Suppressor macrophage (primary cell): ENCODE results near the gene USP11.

ENCODE experiments used
- DNase-seq, 4 experiments: peaks; one replicate each; pipeline ENCODE4 v3.0.0-alpha.2; 2020 to 2022

The USP11 gene

DNA sequence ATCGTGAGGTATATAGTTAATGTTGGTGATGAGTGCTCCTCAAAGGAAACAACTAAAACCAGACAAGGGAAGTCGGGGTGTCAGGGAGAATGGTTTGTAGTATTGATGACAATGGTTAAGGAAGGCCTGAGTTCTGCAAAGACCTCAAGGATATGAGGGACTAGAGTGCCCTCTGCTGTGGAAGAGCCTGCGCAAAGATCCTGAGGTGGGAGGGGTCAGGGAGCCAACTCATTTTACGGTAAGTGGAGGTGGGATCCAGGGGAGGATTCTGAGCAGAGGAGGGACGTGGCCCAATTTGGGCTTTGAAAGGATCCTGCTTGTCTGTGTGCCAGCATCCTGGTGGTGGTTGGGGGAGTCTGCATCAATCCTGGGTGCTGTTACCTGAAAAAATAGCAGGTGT, 27.8 kb upstream of the USP11 start:
- DNase-seq, result no peak

DNA sequence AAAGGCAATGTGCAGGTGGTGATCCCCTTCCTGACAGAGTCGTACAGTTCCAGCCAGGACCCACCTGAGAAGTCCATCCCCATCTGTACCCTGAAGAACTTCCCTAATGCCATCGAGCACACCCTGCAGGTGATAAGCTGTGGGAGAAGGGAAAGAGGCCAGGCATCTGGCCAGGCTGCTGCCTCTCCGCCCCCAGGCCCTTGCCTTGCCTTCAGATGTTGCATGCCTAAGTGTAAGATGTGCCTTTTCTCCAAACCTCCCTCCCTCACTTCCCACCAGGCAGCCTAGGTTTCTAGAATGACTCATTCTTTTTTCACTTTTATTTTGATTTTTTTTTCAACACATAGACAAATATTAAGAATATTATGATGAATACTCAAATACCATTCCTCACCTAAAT, 26.5 kb upstream of the USP11 start:
- DNase-seq, result no peak

DNA sequence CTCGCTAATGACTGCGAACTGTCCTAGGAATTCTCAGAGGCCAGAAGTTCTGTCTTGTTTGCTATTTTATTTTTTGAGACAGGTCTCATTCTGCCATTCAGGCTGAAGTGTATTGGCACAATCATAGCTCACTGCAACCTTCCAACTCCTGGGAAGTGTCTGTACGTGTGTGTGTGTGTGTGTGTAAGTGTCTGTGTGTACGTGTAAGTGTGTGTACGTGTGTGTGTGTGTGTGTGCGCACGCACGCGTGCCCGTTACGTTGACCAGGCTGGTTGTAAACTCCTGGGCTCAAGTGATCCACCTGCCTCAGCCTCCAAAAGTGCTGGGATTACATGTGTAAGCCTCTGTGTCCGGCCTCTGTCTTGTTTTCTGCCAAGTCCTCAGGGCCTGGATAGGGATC, 24.7 kb upstream of the USP11 start:
- no peak for DNase-seq

DNA sequence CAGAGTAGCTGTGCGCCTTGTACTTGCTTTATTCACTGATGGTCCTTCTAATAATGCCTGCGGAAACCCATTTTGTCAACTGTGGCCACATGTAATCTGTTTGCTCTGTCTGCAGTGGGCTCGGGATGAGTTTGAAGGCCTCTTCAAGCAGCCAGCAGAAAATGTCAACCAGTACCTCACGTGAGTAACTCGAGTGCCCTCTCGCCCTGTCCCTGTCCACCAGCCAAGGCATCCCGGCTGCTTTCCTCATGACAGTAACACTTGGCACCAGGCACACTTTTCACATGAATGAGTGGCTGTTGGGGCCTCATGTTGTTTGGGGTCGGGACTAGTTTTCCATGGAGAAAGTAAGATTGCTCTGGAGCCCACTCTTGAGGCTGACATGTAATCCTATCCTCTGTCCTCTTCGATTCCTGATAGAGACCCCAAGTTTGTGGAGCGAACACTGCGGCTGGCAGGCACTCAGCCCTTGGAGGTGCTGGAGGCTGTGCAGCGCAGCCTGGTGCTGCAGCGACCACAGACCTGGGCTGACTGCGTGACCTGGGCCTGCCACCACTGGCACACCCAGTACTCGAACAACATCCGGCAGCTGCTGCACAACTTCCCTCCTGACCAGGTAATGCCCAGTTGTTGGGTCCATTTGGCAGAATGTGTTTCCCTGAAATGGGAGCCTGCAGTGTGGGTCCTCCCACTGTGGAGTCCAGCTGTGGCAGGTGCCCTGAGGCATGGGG, 23.1 kb upstream of the USP11 start:
- no peak for DNase-seq

DNA sequence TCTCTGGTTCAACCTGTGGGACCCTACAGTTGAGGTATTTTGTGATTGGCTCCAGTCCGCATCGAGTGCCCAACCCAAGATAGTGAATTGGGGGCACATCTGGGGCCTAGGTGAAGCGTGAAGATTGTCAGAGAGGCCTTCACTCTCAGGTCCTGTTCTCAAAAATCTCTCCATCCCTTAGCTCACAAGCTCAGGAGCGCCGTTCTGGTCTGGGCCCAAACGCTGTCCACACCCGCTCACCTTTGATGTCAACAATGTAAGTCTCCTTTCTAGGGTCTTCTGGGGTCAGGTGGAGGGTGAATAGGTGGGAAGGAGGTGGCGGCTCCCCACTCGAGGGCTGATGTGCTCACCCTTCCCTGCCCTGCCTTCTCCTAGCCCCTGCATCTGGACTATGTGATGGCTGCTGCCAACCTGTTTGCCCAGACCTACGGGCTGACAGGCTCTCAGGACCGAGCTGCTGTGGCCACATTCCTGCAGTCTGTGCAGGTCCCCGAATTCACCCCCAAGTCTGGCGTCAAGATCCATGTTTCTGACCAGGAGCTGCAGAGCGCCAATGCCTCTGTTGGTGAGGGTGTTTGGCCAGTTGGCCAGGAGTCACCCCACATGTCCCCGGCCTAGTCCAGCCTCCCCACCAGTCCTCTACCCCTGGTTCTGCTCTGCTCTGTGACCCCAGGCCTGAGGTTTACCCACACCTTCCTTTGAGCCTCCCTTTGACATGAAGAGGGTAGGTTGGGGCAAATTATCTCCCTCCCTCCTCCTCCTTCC, 22.0 kb upstream of the USP11 start:
- DNase-seq, result no peak

DNA sequence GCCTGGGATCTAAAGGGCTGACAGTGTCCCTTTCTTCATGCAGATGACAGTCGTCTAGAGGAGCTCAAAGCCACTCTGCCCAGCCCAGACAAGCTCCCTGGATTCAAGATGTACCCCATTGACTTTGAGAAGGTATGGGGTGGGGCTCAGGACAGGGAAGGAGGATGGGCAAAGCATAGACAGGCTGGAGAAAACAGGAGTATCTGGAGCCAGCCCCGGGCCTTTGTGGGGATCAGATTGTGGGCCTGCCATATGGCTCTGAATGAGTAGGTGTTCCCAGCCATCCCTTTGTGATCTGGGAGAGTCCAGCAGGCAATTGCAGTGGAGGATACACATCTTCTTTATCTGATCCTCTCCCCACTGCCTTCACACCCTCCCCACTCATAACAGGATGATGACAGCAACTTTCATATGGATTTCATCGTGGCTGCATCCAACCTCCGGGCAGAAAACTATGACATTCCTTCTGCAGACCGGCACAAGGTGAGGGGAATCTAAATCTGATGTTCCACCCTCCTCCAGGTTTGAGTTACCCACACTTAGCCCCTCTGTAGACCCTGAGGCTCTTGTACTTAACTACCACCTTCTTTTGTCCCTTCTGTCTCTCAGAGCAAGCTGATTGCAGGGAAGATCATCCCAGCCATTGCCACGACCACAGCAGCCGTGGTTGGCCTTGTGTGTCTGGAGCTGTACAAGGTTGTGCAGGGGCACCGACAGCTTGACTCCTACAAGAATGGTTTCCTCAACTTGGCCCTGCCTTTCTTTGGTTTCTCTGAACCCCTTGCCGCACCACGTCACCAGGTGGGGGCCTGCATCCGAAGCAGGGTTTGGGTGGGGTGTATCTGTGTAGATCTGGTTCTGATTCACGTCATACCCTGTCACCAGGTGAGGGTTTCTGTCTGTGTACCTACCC, 20.2 kb upstream of the USP11 start:
- DNase-seq, result no peak

DNA sequence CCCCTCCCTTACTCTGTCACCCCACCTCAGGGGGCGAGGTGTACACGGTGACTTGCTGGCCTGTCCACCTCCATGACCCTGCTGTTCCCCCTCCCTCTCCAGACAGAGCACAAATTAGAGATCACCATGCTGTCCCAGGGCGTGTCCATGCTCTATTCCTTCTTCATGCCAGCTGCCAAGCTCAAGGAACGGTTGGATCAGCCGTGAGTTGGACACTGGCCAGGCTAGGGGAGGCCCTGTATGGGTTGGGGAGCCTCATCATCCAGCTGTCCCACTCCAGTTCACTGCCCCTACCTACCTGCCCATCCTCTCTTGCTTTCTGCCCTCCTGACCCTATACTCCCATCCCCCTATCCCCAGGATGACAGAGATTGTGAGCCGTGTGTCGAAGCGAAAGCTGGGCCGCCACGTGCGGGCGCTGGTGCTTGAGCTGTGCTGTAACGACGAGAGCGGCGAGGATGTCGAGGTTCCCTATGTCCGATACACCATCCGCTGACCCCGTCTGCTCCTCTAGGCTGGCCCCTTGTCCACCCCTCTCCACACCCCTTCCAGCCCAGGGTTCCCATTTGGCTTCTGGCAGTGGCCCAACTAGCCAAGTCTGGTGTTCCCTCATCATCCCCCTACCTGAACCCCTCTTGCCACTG, 18.3 kb upstream of the USP11 start:
- DNase-seq, result no peak

DNA sequence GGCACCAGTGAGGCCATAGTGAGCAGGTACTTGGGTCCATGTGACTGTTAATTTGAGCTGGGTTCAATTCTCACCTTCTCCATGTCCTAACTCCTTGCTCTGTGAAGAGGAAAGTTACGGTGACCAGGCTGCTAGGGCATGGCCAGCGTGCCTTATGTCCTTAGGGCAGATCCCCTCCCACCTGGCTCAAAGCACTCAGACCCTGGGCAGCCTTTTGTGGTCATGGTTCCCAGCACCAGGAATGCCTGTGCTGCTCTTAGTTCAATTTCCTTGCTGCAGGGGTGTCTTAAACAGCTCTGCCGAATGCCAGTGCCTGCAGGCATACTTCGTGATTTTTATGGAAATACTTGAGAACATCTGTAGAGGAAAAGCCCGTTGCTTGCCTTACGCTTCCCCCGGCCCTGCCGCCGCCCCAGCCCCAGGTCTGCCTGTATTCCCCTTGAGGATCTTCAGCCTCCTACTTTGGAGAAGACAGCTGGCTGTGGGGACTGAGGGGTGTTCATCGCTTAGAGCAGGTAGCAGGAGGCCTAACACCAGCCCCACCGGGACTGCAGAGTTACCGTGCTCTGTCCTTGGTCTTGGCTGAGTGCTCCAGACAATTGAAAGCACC, 17.4 kb upstream of the USP11 start:
- no peak for DNase-seq

DNA sequence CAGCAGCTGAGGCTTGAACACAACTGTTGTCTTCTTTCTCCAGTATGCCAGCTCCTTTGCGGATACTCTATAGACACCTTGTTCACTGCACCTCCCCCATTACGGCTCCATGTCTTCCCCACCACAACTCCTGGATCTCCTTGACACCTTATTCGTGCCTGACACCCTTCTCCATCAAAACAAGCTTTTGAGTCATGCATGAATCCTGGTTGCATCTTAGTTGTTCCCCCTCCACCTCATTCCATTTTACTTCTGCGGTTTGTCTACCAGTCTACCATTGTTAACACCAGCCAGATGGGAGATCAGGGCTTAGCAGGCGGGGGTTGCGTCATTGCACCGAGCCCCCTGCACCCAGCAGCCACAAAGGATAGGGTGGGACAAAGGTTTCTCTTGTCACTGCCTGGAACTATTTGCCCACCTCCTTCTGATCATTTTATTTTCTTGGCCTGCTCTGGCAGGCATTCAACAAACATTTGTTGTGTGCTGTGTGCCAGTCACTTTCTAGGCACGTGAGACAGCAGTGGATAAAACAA, 16.4 kb upstream of the USP11 start:
- no peak for DNase-seq

DNA sequence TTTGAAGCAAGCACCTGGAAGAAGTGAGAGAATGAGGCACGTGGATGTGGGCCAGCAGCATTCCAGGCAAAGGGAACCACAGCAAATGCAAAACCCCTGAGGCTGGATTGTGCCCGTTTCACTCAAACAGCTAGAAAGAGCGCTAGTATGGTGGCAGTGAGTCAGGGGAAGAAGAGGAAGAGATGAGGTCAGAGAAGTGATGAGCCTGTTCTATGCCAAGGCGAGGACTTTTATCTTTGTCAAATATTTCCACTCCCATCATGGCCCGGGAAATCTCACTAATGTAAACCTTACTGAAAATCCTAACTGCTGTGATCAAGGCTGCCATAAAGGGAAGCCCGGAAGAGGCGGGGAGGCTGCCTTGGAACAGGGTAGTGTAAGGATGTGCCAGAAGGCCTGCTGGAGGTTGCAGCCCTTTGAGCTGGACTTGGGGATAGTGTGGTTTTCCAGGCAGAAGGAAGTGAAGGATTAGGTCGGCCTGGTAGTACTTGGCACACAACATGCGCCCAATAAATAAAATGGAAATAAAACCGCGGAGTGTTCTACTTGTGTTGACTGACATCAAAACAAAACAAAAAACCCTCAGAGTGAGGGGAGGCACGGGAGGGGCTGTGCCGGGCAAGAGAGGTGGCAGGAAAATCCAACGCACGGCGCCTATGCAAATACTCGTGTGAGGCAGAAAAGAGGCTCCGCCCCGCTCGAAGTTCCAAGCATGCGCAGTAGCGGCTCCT, 15.5 kb upstream of the USP11 start:
- DNase-seq, result peak; percentile 27 to 62 (median 47)

DNA sequence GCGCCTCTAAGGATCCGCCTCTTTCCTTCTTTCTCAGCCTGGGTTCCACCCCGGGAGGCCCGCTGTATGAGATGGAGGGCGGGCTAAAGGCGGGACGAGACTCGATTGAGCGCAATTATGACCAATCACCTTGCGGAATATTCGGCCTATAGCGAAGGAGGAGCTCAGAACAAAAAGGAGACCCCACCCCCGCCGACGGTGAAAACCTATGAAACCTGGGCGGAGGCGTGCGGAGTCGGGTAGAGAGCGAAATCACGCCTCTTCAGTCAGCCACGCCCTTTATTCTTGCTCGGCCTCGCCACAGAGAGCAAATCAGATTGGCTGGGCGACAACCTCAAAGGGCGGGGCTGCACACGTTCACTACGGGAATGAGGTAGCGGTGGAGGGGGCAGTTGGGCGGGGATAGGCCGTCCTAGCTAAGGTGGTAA, 14.9 kb upstream of the USP11 start:
- peak; percentile 96 to 98 (median 96) for DNase-seq

DNA sequence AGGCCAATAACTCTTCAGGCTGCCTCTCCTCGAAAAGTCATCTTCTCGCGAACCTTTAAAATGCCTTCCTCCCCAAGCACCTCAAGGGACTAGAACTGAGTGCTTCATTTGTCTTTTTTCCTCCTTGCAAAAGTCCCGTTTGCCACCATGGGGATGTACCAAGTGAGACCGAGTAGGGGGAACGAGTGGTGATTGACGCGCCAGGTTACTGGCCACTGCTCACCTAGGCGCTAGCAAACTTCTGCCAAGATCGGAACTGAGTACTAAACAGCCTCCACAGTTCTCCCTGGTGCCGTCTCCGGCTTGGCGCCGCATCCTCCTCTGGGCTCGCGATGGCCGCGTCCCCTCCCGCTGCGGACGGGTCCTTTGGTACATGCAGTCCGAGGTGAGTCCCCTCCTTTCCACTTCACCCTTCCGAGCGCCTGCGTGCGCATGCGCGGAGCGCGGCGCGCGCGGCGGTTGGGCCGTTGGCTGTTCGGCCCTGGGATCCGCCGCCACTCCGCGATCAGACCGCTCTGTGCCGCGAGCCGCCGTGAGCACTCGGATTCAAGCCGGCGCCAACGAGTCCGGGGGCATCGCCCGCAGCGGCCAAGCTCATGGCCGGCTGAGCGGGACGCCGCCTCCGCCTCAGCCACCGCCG, 14.4 kb upstream of the USP11 start, which contains the start of gene CDK16:
CDK16 (plus strand) TSS at position 402 of the 640 bp plus-strand sequence. CDS start 4,877 bp downstream, outside the sequence.
- DNase-seq, result peak; percentile 74 to 89 (median 84)

DNA sequence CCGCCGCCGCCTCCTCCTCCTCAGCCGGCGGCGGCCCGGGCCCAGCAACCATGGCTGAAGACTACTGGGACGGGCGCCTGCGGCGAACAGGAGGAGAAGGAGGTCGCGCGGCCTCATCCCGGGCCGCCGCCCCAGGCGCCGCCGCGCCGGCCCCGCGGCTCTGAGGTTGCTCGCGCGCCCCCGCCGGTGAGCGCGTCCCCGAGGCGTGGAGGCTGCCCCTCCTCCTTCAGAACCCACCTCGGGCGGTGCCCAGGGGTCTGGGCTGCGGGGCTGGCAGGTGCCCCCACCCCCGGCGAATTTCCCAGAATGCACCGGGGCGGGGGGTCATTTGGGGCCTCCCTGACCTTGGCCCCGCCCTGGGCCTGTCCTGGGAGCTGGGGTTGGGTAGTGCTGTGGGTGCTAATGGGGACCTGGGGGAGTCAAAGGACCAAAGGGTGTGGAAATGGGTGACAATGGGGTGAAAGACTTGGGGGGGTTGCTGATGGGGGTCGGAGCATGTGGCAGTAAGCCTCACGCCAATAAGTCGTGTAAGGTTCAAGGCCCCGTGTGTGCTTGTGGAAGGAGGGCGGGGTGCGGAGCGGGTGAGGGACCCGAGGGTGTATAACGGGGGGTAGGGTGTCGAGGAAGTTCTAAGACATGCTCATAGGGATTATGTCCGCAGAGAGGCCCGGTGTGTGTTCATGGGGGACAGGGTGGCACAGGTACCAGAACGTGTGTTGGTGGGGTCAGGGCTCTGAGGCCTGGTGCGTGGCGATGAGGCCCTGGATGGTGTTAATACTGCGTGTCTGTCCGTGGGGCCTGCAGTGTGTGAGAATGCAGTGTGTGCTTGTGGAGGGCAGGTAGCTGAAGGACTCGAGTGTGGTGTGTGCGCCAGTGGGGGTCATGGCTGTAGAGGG, 13.6 kb upstream of the USP11 start:
- DNase-seq, result peak; percentile 54 to 75 (median 64)

DNA sequence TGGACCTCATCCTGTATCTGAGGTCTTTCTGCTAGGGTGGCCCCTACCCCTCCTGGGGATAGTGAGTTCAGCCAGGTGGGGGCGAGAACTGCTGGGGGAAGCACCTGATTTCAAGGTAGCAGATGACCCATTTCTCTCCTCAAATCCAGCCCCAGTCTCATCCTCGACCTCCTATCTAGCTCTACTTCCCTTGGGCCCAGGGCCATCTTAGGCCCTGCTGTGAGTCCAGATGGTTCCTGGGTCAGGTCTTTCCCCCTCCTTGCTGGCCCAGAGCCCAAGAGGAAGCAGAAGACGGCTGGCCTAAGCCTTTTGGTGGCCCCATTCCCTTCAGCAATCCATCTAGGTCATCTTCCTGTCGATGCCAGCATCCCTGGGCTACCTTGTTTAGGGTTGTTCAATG, 11.1 kb upstream of the USP11 start:
- DNase-seq, result peak in 1 of 4 experiments; percentile 13

DNA sequence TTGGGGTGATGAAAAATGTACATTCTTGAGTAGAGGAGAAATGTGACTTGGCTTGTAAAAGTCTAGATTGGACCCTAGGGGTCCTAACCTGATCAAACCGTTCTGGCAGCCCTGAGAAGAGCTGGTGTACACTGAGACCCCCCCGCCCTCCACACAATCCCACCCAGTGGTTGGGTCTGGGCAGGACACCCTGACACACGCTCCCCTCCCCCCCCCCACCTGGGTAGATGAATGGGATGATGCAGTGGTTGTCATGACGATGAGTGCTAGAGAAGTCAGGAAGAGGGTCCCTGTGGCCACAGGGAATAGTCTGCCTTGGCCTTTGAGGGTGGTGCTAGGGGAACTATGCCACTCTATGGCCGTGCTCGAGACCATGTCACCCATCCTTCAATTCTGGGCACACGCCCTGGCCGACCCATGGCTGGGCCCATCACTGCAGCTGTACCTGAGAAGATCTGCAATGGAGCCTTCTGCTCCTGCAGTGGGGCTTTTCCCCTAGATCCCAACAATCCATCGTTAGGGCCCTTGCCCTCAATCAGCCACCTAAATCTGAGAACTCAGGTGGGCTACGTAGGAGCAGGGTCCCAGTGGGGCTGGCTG, 10.0 kb upstream of the USP11 start:
- no peak for DNase-seq

DNA sequence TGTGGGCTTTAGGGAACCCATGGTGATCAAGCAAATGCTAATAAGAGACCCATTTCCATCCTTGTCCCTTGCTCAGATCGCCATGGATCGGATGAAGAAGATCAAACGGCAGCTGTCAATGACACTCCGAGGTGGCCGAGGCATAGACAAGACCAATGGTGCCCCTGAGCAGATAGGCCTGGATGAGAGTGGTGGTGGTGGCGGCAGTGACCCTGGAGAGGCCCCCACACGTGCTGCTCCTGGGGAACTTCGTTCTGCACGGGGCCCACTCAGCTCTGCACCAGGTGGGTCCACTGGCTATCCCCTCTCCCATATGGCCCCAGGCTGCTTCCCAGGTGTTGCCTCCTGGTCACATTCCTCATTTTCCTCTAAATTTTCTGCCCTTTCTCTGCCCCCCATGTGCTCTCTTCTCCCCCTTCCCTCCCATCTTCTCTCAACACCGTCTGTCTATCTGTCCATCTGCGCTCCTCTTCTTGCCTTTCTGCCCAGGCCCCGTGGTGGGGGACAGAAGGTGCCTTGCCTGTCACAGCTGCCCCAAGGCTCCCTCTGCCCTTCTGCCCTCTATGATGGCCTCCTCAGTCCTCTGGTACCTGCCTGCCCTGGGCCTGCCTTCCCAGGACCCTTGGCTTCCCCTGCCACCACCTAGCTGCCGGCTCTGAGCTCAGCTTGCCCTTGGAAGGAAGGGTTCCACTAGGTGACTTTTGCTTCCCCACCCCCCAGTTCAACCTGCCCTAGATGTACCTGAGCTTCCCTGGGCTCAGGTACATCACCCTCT, 9.1 kb upstream of the USP11 start:
- DNase-seq, result no peak

DNA sequence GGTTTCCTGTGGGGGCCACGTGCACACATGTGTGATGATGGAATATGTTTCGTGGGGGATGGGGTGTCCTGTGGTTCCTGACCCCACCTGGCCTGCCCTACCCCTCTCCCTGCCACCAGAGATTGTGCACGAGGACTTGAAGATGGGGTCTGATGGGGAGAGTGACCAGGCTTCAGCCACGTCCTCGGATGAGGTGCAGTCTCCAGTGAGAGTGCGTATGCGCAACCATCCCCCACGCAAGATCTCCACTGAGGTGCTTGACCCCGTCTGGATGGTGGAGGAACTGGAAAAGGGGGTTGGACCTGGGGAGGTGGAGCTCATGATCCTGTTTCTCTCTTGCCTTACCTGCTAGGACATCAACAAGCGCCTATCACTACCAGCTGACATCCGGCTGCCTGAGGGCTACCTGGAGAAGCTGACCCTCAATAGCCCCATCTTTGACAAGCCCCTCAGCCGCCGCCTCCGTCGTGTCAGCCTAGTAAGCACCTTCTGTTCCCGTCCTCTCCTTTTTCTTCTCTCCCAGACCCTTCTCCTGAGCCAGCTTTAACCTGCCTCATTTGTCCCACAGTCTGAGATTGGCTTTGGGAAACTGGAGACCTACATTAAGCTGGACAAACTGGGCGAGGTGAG, 8.4 kb upstream of the USP11 start:
- DNase-seq, result no peak

DNA sequence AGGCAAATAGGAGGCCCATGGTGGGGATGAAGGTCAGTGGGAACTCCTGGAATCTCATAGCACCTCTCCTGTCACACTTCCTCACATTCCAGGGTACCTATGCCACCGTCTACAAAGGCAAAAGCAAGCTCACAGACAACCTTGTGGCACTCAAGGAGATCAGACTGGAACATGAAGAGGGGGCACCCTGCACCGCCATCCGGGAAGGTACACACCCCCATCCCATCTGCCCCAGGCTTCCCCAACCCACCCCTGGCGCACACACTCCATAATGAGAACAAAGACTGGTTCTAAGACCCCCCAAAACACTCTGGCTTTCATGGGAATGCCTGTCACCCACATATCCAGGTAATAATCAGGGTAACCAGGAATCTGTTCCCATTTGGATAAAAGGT, 7.9 kb upstream of the USP11 start:
- DNase-seq, result no peak
